Stimulated activated CD4-positive, alpha-beta T cell treated with anti-CD3 and anti-CD28 coated beads, Interleukin-1b, Interleukin-23, amount 100 ng/mL, for 4 hours (primary cell): ENCODE data around the gene TNFRSF6B.

ENCODE experiments used
- DNase-seq, 2 donors: peaks; one replicate each; pipeline ENCODE4 v3.0.0-alpha.2; 2020; ENCODE audit warnings: low read depth in 2 of 2

Gene TNFRSF6B

GRCh38 chr20:63697868-63698545 lies 1.6 kb downstream of the TNFRSF6B start:
- DNase-seq: no peak

- DNase-seq: peak in 1 of 2 donors; percentile 62
Measured at GRCh38 chr20:63698739-63699465, 2.5 kb downstream of the TNFRSF6B start.

- DNase-seq: no peak
Measured at GRCh38 chr20:63699466-63700198, 3.2 kb downstream of the TNFRSF6B start.

- DNase-seq: no peak
Measured at GRCh38 chr20:63700199-63701050, 4.0 kb downstream of the TNFRSF6B start.

- no peak for DNase-seq
Measured at GRCh38 chr20:63701051-63701328, 4.5 kb downstream of the TNFRSF6B start.

GRCh38 chr20:63701329-63702035 lies 5.0 kb downstream of the TNFRSF6B start:
- no peak for DNase-seq

GRCh38 chr20:63702036-63702665 lies 5.7 kb downstream of the TNFRSF6B start:
- DNase-seq: no peak

- no peak for DNase-seq
Measured at GRCh38 chr20:63702751-63703470, 6.5 kb downstream of the TNFRSF6B start.

- no peak for DNase-seq
Measured at GRCh38 chr20:63703471-63703975, 7.1 kb downstream of the TNFRSF6B start.

- DNase-seq: no peak
Measured at GRCh38 chr20:63703976-63704748, 7.7 kb downstream of the TNFRSF6B start.

GRCh38 chr20:63704749-63705117 lies 8.3 kb downstream of the TNFRSF6B start:
- no peak for DNase-seq

GRCh38 chr20:63705232-63706026 lies 9.0 kb downstream of the TNFRSF6B start:
- DNase-seq: no peak

GRCh38 chr20:63706027-63706695 lies 9.7 kb downstream of the TNFRSF6B start:
- no peak for DNase-seq

GRCh38 chr20:63706852-63707557 lies 10.6 kb downstream of the TNFRSF6B start:
- peak; percentile 49 to 57 for DNase-seq

- DNase-seq: peak; percentile 80 to 87
Measured at GRCh38 chr20:63707558-63708300, 11.3 kb downstream of the TNFRSF6B start, which contains the start of the genes ARFRP1 and ZGPAT. ARFRP1 (minus strand) TSS chr20:63707976; CDS start chr20:63707091, 885 bp downstream. ZGPAT (plus strand) TSS chr20:63708039; CDS start chr20:63708581, 542 bp downstream.
